DMS 273 (cell line): ENCODE data around the gene CATSPERE.

ENCODE experiments used
- DNase-seq: peaks from one replicate; lab custom pipeline; 2025; ENCODE audit not compliant: unreplicated experiment; lab: John Stamatoyannopoulos, UW

CATSPERE gene, protein sequence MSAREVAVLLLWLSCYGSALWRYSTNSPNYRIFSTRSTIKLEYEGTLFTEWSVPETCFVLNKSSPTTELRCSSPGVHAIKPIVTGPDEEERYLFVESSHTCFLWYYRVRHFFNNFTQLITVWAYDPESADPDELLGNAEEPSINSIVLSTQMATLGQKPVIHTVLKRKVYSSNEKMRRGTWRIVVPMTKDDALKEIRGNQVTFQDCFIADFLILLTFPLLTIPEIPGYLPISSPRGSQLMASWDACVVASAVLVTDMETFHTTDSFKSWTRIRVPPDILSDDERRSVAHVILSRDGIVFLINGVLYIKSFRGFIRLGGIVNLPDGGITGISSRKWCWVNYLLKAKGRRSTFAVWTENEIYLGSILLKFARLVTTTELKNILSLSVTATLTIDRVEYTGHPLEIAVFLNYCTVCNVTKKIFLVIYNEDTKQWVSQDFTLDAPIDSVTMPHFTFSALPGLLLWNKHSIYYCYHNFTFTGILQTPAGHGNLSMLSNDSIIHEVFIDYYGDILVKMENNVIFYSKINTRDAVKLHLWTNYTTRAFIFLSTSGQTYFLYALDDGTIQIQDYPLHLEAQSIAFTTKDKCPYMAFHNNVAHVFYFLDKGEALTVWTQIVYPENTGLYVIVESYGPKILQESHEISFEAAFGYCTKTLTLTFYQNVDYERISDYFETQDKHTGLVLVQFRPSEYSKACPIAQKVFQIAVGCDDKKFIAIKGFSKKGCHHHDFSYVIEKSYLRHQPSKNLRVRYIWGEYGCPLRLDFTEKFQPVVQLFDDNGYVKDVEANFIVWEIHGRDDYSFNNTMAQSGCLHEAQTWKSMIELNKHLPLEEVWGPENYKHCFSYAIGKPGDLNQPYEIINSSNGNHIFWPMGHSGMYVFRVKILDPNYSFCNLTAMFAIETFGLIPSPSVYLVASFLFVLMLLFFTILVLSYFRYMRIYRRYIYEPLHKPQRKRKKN

DNA sequence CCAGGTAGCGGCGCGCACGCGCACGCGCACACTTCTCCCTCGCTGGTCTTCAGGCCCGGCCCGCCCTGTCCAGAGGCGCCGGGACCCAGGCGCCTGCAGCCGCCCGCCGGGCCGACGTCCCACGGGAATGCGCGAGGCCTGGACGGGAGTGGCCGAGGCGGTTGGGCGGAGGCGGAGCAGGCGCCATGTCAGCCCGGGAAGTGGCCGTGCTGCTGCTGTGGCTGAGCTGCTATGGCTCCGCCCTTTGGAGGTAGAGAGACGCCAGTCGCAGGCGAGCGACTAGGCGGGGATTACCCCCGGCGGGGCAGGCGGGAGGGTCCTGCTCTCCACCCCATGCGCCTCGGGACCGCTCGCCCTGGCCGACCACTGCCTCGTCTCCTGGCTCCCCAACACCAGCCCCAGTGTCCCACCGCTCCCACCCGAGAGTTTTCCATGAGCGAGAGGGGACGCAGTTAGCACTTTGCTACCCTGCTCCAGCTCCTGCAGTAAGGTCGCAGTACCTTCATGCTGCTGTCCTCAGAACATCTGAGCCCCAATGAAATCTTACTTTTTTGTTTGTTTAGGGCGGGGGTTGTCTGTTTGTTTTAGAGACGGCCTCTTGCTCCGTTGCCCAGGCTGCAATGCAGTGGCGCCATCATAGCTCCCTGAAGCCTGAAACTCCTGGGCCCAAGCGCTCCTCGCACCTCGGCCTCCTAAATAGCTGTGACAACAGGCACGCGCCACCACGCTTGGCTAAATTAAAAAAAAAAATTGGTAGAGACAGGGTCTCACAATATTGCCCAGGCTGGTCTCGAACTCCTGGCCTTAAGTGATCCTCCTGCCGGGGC is at the start of gene CATSPERE:
CATSPERE (plus strand) TSS at position 29 of the 827 bp plus-strand sequence; CDS start at position 186, 157 bp downstream.
- DNase-seq, result peak; percentile 92

DNA sequence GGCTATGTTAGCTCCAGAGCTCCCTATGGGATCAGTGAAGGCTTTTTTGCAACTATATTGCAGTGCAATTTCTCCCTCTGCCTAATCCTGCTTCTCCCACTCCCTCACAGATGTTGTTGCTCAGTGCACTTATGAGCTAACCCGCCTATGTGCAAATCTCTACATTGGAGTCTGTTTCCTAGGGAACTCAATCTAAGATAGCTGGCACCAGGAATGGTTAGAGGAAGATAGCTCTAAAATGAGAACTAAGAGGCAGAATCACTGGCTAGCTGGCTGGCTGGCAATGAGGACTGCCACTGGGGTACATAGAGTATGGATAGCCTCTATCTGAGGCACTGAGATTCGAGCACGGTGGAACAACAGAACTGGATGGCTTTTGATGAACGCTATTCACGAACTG is 48.9 kb upstream of the CATSPERE start:
- no peak for DNase-seq

DNA sequence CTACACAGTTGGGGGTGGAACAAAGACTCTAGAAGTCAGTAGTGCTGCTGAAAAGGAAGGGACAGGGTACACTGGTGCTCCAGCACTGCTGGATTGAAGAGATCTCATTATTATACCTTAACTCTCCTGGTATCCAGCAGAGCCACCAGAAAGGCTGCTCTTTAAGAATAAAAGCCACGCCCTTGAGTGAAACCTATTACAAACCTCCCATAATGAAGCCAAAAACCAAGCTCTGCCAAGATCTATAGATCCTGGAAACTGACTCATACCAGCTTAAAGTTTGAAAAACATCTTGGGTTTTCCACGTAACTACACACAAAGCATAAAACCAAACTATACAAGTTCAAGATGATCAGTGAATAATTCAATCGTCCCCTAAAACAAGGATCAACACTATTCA is 47.3 kb upstream of the CATSPERE start:
- DNase-seq, result no peak

DNA sequence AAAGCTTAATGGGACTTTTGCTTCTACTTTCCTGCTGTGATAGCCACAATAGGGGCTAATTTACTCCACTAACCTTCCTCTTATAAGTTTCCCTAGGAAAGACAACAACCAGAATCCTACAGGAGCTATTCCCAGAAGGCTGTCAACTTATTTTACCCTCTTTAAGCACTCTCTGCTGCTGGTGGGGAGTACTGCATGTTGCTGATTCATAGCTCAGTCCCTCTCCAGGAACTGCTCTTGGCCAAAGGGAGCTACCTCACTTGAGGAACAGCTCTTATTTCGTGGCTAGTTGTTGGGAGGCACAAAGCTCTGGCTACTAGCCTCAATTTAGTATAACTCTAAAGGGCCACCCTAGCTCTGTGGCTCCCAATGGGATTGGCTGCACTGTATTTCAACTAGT is 46.5 kb upstream of the CATSPERE start:
- peak; percentile 7 for DNase-seq

DNA sequence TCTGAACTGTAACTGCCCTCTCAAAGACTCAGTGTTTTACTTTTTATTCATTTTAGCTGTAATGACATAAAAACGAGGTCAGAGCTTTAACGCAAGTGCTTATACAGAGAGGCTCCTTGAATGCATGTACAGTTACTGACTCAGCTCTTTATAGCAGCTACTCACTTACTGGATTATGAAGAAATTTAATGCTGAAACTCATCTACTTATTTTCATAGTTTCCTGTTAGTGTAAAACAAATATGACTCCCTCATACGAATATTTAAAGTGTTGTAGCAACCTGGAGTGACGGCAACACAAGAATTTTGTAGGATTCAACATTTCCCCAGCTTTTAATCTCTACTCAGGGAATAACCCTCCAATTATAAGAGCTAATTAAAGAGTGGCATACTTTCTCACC is 42.0 kb upstream of the CATSPERE start:
- DNase-seq, result no peak

DNA sequence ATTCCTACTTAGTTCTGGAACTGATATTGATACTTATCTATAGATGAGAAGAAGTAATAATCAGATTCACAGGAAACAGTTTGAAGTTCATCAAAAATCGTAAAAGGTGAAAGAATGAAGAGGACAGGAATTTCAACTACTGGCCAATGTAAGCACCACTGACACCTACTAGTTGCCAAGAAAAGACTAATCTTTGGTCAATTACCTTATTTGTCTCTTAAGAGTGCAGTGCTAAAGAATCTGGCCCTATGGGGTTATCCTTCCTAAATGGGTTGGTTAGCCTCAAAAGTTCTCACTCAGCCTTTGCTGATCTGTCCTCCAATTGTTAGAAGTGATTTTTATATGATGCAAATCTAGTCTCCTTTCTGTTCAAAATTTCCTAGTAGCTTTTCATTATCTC is 38.9 kb upstream of the CATSPERE start:
- no peak for DNase-seq

DNA sequence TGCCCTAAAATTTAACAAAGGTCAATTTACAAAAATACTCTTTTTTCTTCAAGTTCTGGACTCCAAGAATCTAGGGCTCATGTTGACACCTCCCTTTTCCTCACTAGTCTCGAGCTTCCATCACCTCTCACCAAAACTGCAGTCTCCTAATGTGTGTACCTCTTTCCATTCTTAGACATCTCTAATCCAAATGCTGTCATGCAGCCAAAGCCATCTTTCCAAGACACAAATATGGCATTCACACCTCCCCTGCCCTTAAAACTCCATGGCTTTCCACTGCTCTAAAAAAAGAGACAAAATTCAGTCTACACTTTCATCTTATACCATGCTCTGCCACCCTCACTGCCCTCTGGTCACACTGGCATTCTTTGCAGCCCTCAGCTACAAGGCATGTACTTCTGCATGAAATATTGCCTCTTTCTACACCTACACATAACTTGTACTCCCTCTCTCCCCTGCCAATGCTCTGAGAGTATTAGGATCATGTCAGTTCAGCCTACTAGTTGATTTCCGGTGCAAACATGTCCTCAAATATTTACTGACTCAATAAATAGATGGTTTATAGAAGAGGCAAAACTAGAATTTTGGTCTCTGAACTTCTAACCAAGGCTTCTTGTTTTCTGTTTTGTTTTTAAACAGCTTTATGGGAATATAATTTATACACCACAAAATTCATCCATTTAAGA is 36.3 kb upstream of the CATSPERE start:
- no peak for DNase-seq

DNA sequence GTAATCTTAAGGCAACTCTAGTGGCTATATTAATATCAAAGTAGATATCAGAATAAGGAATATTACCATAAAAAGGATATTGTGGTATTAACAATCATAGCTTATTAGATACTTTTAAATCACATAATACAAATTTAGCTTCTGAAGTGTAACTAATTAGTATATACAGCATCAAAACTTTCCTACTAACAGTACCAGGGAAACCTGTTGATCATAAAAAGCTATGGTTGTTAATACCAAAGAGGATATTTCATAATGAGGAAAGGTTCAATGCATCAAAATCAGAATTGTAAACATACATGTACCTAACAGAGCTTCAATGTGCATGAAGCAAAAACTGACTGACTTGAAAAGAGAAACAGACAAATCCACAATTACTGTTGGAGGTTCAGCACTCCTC is 33.4 kb upstream of the CATSPERE start:
- DNase-seq, result no peak

DNA sequence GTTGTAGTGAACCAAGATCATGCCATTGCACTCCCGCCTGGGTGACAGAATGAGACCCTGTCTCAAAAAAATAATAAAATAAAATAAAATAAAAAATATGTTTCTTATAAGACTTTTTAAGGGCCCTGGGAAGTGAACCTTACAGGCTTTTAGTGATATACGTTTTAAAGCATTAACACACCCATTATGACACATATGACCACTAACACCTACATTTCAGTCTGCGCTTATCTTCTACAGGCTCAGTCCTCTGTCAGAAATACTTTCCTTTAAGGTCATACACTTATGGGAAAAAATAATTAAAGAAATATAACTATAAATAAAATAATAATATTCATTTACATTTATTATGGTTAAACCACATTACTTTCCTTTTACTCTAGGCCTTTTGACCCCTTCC is 31.3 kb upstream of the CATSPERE start:
- no peak for DNase-seq

DNA sequence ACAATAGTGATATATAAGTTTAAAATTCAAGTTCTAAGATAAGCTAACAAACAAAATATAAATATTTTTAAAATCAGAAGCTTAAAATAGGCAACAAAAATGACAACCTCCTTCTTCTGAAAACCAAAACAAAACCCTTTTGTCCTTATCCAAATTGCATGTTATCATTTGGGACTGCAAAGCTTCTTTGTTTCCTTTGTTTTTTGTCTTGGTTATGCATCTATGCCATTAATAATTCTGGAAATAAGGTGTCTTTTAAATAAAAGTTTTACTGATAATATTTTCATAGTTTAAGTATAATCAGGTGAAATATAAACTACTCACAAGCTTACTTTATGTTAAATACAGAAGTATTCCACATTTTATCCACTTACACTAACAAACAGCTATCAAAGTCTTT is 29.9 kb upstream of the CATSPERE start:
- no peak for DNase-seq

DNA sequence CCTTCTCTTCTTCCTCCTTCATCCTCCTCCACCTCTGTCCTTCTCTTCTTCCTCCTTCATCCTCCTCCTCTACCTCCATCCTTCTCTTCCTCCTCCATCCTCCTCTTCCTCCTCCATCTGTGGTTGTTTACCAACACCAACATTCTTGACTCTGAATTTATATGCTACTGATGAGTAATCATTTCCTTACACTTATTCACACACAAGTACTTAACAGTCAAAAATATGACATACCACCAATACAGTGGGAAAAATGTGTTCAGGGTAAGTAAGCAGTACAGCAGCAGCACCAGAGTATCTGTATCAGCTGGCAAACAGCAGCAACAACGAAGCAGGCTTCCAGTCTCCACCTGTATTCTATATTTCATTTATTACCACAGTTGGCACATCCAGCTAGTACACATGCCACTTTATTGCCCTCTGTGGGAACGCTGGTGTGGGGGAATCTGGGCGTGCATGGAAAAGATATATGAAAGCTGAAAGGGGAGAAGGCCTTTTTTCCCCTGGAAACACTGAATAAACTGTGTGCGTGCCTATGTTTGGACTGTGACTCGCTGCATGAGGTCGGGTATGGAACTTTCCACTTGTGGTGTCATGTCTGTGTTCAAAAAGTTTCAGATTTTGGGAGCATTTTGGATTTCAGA is 25.4 kb upstream of the CATSPERE start:
- DNase-seq, result no peak

DNA sequence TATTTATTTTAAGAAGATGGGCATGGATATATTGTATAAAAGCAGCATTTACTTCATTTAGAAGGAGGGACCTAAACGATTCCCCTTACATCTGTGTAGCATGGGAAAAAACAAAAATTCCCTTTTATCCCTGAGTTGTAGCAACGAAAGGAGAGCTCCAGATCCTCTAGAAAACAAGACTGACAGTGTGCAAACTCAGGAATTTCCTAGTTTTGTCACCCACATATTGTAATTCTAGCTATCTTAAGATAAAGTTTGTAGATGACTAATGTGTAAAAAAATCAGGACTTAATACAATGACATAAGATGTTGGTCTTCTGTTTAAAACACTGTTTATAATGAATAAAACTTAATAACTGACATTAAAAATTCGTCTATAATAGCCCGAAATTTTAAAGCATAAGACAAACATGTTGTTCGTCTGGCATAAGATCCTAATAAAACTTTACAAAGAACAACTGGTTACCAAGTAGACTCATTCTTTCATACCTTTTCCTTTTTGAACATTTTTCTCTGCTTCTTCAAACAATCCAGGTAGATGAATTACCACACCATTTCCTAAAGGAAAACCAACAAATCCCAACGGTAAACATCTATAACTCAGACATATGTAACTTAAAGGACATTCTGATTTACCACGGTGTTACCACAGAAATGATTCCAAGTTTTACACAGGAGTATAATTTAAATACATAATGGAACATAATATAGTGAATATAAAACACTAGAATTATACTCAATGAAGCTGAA is 24.6 kb upstream of the CATSPERE start:
- DNase-seq, result no peak

DNA sequence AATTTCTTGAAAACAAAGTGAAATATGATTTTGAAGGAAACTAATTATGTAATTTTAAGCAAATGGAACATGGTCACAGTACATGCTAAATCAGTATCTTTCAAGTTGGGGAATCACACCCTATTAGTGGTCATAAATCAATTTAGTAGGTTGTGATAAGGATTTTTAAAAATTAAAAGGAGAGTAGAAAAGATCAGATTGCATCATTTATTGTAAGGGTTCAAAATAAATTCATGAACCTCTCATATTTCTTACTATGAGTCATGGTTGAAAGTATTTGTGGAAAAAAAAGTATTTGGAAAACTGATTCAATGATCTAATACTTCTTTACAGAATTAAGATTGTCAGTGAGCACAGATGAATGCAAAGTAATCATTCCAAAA is 24.0 kb upstream of the CATSPERE start:
- DNase-seq, result no peak

DNA sequence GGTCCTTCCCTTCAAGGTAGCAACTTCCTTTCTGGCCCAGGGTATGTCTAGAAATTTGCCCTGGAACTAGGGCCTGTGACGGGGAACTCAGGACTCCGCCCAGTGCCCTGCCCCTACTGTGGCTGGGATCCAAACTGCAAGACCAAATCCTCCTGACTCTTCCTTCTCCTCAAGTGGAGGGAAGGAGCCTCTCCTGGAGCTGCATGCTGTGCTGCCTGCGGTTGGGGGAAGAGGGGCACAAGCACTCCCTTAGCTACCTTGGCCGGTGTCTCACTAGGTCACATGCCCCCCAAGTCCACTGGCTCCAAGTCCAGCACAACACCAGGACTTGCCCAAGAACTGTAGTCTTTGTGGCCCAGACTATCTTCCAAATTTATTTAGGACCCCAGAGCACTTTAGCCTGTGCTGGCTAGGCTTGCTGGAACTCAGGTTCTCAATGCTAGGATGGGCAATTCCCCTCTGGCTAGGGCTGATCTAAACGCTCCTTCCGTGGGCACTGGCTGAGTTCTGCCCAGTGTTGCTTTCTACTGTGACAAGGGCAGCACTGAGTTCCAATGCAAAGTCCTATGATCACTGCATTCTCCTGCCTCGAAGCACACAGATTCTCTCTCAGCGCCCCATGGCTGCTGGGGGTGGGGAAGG is 21.6 kb upstream of the CATSPERE start:
- peak; percentile 9 for DNase-seq

DNA sequence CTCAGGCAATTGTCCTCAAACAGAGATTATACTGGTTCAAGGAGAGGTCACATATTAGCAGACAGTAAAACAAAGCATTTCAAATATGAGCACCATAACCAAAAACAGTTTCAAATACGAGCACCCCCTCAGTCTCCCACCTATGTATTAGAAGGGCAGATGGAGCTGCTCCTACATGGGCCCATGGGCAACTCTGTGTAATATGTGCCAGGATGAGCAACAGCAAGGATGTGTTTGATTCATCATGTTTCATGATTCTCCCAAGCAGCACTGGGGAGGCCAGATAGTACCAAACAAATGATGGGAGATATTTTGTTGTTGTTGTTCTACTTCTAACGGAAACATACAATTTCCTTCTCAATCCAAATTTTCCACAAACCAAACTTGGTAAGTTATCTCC is 18.2 kb upstream of the CATSPERE start:
- no peak for DNase-seq

DNA sequence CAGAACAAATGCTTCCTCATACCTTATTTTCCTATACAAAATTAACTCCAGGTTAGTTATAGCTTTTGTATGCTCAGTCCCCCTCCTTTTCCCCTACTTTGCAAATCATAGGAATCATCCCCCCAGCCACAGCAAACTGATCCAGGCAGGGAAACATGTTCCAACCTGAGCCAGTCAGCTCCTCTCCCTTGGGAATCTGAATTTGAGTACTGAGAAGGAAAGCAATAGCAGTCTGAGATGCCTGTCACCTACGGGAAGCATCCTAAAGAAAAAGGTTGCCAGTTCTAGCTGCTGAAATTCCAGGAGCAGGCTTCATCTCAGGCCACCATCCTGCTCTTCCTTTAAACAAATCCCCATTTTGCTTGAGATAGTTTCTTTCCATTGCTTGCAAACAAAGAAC is 16.2 kb upstream of the CATSPERE start:
- DNase-seq, result peak; percentile 56

DNA sequence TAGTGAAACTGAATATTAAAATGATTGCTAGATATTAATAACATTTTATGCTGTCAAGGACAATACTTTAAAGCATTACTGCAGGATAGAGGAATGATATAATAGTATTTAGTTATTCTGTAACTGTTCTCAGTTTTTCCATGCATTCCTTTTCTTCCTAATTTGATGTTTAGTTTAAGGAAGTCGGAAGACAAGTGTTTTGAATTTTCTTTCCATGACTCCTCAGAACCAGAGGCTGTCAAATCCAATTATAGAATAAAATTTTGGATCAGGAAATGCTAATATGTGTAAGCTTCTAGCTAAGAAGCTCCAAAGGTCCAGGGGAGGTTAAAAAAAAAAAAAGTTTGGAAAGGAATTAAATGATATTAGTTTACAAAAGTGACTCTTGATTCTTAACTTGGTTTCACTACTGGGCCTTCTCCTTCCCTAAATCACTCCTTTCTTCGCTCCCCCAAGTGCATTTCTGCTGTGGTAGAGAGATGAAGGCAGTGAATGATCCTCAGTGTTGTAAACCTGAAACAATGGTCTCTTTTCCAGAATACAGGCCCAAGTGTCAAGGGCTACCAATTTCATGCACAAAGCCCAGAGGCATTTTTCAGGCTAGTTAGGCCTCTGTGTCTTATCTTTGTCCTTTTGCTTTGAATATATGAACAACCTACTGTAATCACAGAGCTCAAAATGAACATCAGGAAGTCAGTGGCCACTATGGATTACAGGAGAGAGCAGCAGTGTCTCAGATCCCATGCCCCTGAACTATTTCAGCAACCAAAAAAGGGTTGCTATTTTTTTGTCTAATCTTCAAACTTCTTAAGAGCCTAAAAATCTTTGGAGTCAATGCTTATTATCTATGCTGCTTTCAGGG is 15.5 kb upstream of the CATSPERE start:
- DNase-seq, result no peak

DNA sequence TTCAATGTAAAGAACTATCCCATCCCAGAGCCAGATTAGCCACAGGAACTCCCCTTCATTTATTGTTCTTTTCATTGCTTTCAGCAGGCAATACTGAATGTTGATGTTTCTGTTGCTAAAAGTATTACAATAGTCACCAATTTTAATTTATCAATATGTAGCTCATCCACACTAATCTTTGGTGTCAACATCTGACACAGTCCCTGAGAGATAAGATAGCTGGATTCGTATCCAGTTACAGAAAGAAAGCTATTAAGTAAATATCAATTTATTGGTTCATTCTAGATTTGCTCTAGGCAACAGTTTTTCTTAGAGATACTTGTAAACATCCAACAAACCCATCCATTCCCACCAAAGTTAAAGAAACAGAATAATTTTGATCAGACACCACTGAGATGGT is 14.0 kb upstream of the CATSPERE start:
- no peak for DNase-seq
